GM23338 (cell line): ENCODE results near the gene CCNK. TPM values are rescaled to one million over a fixed set of nuclear protein-coding genes. Genes with fewer than 3 reads are reported as not detected.

ENCODE experiments used
- ATAC-seq: fragments of 200-7000 bp; cut with Tn5 transposase; 3 replicates; pipeline ENCODE4 v1.9.1; 2020
- DNase-seq: peaks from one replicate; pipeline ENCODE4 v3.0.0-alpha.2; 2015; ENCODE audit warnings: low spot score
- H2AFZ ChIP-seq: fragments of 200-600 bp; sonication (generic); 2 replicates; pipeline ENCODE4 v1.8.0; 2016; ENCODE audit warnings: antibody characterized with exemption, mild to moderate bottlenecking, moderate library complexity
- H3F3A ChIP-seq: fragments of 200-600 bp; sonication (generic); replicated peaks from 2 replicates; pipeline ENCODE4 v1.8.0; 2017; ENCODE audit warnings: antibody characterized with exemption, mixed run types, low read depth
- H3K27ac ChIP-seq: fragments of 200-600 bp; sonication (generic); 2 replicates; pipeline ENCODE4 v1.6.1; 2016; ENCODE audit warnings: low read depth
- H3K27me3 ChIP-seq: fragments of 200-600 bp; sonication (generic); 2 replicates; pipeline ENCODE4 v1.8.0; 2016; ENCODE audit warnings: mild to moderate bottlenecking, mixed run types, moderate library complexity; ENCODE audit not compliant: insufficient read depth
- H3K36me3 ChIP-seq: fragments of 200-600 bp; sonication (generic); 2 replicates; pipeline ENCODE4 v1.8.0; 2016; ENCODE audit warnings: mild to moderate bottlenecking; ENCODE audit not compliant: insufficient read depth
- H3K4me1 ChIP-seq: fragments of 200-600 bp; sonication (generic); 2 replicates; pipeline ENCODE4 v1.8.0; 2016; ENCODE audit warnings: mild to moderate bottlenecking, moderate library complexity; ENCODE audit not compliant: insufficient read depth
- H3K4me2 ChIP-seq: fragments of 200-600 bp; sonication (generic); 2 replicates; pipeline ENCODE4 v1.7.1; 2017; ENCODE audit warnings: mixed run types
- H3K4me3 ChIP-seq: fragments of 200-600 bp; sonication (generic); 2 replicates; pipeline ENCODE4 v1.6.1; 2016; ENCODE audit warnings: mixed run types
- H3K79me2 ChIP-seq: fragments of 200-600 bp; sonication (generic); replicated peaks from 2 replicates; pipeline ENCODE4 v1.8.0; 2017; ENCODE audit warnings: mild to moderate bottlenecking; ENCODE audit not compliant: insufficient read depth
- H3K9me2 ChIP-seq: fragments of 200-600 bp; sonication (generic); 2 replicates; pipeline ENCODE4 v1.8.0; 2017; ENCODE audit not compliant: insufficient read depth
- H4K20me1 ChIP-seq: fragments of 200-600 bp; sonication (generic); replicated peaks from 2 replicates; pipeline ENCODE4 v1.8.0; 2017; ENCODE audit warnings: mild to moderate bottlenecking; ENCODE audit not compliant: insufficient read depth
- H3K27ac Mint-ChIP-seq: 2 replicates; pipeline ENCODE4 v1.8.0; 2020; ENCODE audit warnings: inconsistent platforms, mild to moderate bottlenecking, moderate library complexity, mixed read lengths
- H3K27me3 Mint-ChIP-seq: 3 replicates; pipeline ENCODE4 v1.8.0; 2022; ENCODE audit warnings: low read depth, mild to moderate bottlenecking, moderate library complexity, mixed read lengths, inconsistent platforms; ENCODE audit not compliant: insufficient read depth, poor library complexity
- H3K36me3 Mint-ChIP-seq: 3 replicates; pipeline ENCODE4 v1.8.0; 2021; ENCODE audit warnings: low read depth, mild to moderate bottlenecking, inconsistent platforms, moderate library complexity, mixed read lengths
- H3K4me1 Mint-ChIP-seq: 3 replicates; pipeline ENCODE4 v1.8.0; 2020; ENCODE audit warnings: mild to moderate bottlenecking, inconsistent platforms, mixed read lengths
- H3K4me3 Mint-ChIP-seq: 3 replicates; pipeline ENCODE4 v1.8.0; 2021; ENCODE audit warnings: moderate library complexity, mild to moderate bottlenecking, inconsistent platforms, mixed read lengths
- H3K9me3 Mint-ChIP-seq: 3 replicates; pipeline ENCODE4 v1.8.0; 2020; ENCODE audit warnings: moderate library complexity, mild to moderate bottlenecking, inconsistent platforms, mixed read lengths
- CREB1 ChIP-seq: fragments of 250-450 bp; sonication (Bioruptor Pico); IDR thresholded peaks from 2 replicates; pipeline ENCODE4 v1.5.0; 2020; ENCODE audit warnings: low read depth, mild to moderate bottlenecking, moderate library complexity
- ETS1 ChIP-seq: IDR thresholded peaks from 2 replicates; pipeline ENCODE4 v1.6.1; 2016; ENCODE audit warnings: antibody characterized with exemption
- EZH2 ChIP-seq: fragments of 200-600 bp; sonication (generic); IDR thresholded peaks from one replicate; pipeline ENCODE4 v1.8.0; 2017; ENCODE audit warnings: antibody characterized with exemption, mild to moderate bottlenecking, low read depth; ENCODE audit not compliant: unreplicated experiment
- EZH2phosphoT487 ChIP-seq: fragments of 200-600 bp; sonication (generic); IDR thresholded peaks from one replicate; pipeline ENCODE4 v1.8.1; 2018; ENCODE audit warnings: antibody characterized with exemption; ENCODE audit not compliant: unreplicated experiment
- JUNB ChIP-seq: IDR thresholded peaks from one replicate; pipeline ENCODE4 v1.6.1; 2016; ENCODE audit warnings: antibody characterized with exemption; ENCODE audit not compliant: unreplicated experiment
- NANOG ChIP-seq: IDR thresholded peaks from 2 replicates; pipeline ENCODE4 v1.6.1; 2016; ENCODE audit warnings: antibody characterized with exemption, borderline replicate concordance
- POLR2AphosphoS5 ChIP-seq: IDR thresholded peaks from 2 replicates; pipeline ENCODE4 v1.6.1; 2016; ENCODE audit warnings: antibody characterized with exemption, low read depth
- STAT1 ChIP-seq: IDR thresholded peaks from one replicate; pipeline ENCODE4 v1.6.1; 2016; ENCODE audit warnings: antibody characterized with exemption; ENCODE audit not compliant: unreplicated experiment
- ZNF114 ChIP-seq: fragments of 250-450 bp; sonication (Bioruptor Pico); IDR thresholded peaks from 2 replicates; pipeline ENCODE4 v1.5.0; 2020; ENCODE audit warnings: mild to moderate bottlenecking, moderate library complexity
- ZNF331 ChIP-seq: fragments of 250-450 bp; sonication (Bioruptor Pico); IDR thresholded peaks from 2 replicates; pipeline ENCODE4 v1.5.0; 2020; ENCODE audit warnings: low read depth, mild to moderate bottlenecking, moderate library complexity
- ZNF462 ChIP-seq: fragments of 250-450 bp; sonication (Bioruptor Pico); IDR thresholded peaks from 2 replicates; pipeline ENCODE4 v1.5.0; 2020; ENCODE audit warnings: mild to moderate bottlenecking, moderate library complexity
- polyA plus RNA-seq: library from polyadenylated mRNA; unstranded; fragments of >200 nt; fragmentation: Nextera tagmentation; extraction: Ambion mirVana; gene quantifications from 2 replicates; pipeline ENCODE4 v1.2.1, GENCODE V29; 2016
- total RNA-seq: library from RNA; depleted of rRNA; stranded (reverse); fragments of >200 nt; shearing (Covaris generic); gene quantifications from 2 replicates; pipeline ENCODE4 v1.2.3, GENCODE V29; 2014
- TF ChIP-seq, protein P1 (sequence below), 2 experiments: fragments of 200-600 bp in 1 of 2; sonication (generic) in 1 of 2; conservative IDR thresholded peaks; 2 replicates each; pipeline versions ENCODE4 v1.5.1 to v1.6.1; 2016 to 2017; ENCODE audit warnings: antibody characterized with exemption in 2 of 2, low read depth in 2 of 2, mild to moderate bottlenecking in 2 of 2, moderate library complexity in 1 of 2
- TF ChIP-seq, protein P2 (sequence below): IDR thresholded peaks from one replicate; pipeline ENCODE4 v1.6.1; 2018; ENCODE audit warnings: antibody characterized with exemption; ENCODE audit not compliant: unreplicated experiment

The CCNK gene
- total and polyA plus RNA-seq, 2 experiments from 2014 or later: 54.0 to 60.6 TPM

GRCh38 chr14:99509871-99510555, 28.8 kb downstream of the CCNK start:
- H3K27ac ChIP-seq: no peak overlapping the region
- H3K4me2 ChIP-seq: no peak overlapping the region
- H3K79me2 ChIP-seq: no peaks in the 10 kb centered on the region
- no peaks in the 10 kb centered on the region for H3K9me3 Mint-ChIP-seq
- ATAC-seq (no peak; the same call in 2 of the 3 replicates), DNase-seq (no peak)
- H3K36me3 Mint-ChIP-seq: peaks cover 52% of the 10 kb centered on the region
- peaks cover 16% of the 10 kb centered on the region for H3K36me3 ChIP-seq
- H3K4me1 Mint-ChIP-seq: peaks cover 17% of the 10 kb centered on the region
- no peak overlapping the region for H3K4me3 ChIP-seq
- peaks cover 7% of the 10 kb centered on the region; the same call in 1 of the 2 replicates for H3F3A ChIP-seq
- no peak for TF ChIP-seq ZNF331 (CRISPR knock-in tag)
- no peak for TF ChIP-seq EZH2
- no peak for TF ChIP-seq STAT1
- TF ChIP-seq, protein P1, sequence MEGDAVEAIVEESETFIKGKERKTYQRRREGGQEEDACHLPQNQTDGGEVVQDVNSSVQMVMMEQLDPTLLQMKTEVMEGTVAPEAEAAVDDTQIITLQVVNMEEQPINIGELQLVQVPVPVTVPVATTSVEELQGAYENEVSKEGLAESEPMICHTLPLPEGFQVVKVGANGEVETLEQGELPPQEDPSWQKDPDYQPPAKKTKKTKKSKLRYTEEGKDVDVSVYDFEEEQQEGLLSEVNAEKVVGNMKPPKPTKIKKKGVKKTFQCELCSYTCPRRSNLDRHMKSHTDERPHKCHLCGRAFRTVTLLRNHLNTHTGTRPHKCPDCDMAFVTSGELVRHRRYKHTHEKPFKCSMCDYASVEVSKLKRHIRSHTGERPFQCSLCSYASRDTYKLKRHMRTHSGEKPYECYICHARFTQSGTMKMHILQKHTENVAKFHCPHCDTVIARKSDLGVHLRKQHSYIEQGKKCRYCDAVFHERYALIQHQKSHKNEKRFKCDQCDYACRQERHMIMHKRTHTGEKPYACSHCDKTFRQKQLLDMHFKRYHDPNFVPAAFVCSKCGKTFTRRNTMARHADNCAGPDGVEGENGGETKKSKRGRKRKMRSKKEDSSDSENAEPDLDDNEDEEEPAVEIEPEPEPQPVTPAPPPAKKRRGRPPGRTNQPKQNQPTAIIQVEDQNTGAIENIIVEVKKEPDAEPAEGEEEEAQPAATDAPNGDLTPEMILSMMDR (conservative IDR thresholded peaks at IDR 0.05; ENCODE audit: low read depth in 2 of 2): no peak
- TF ChIP-seq, protein P2, sequence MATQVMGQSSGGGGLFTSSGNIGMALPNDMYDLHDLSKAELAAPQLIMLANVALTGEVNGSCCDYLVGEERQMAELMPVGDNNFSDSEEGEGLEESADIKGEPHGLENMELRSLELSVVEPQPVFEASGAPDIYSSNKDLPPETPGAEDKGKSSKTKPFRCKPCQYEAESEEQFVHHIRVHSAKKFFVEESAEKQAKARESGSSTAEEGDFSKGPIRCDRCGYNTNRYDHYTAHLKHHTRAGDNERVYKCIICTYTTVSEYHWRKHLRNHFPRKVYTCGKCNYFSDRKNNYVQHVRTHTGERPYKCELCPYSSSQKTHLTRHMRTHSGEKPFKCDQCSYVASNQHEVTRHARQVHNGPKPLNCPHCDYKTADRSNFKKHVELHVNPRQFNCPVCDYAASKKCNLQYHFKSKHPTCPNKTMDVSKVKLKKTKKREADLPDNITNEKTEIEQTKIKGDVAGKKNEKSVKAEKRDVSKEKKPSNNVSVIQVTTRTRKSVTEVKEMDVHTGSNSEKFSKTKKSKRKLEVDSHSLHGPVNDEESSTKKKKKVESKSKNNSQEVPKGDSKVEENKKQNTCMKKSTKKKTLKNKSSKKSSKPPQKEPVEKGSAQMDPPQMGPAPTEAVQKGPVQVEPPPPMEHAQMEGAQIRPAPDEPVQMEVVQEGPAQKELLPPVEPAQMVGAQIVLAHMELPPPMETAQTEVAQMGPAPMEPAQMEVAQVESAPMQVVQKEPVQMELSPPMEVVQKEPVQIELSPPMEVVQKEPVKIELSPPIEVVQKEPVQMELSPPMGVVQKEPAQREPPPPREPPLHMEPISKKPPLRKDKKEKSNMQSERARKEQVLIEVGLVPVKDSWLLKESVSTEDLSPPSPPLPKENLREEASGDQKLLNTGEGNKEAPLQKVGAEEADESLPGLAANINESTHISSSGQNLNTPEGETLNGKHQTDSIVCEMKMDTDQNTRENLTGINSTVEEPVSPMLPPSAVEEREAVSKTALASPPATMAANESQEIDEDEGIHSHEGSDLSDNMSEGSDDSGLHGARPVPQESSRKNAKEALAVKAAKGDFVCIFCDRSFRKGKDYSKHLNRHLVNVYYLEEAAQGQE: no peak
- no peak for TF ChIP-seq ZNF114 (CRISPR knock-in tag)
- TF ChIP-seq ETS1: no peak
- no peak for TF ChIP-seq NANOG
- TF ChIP-seq POLR2AphosphoS5: no peak
- TF ChIP-seq JUNB: no peak
- no peak for TF ChIP-seq EZH2phosphoT487
- TF ChIP-seq ZNF462 (CRISPR knock-in tag): no peak
- no peak for TF ChIP-seq CREB1 (CRISPR knock-in tag)
- no peaks in the 10 kb centered on the region for H3K27me3 ChIP-seq
- H3K4me1 ChIP-seq: peaks cover 6% of the 10 kb centered on the region
- H3K9me2 ChIP-seq: no peaks in the 10 kb centered on the region
- no peak overlapping the region for H3K4me3 Mint-ChIP-seq
- no peak overlapping the region for H3K27ac Mint-ChIP-seq
- H4K20me1 ChIP-seq: peaks cover 3% of the 10 kb centered on the region; the same call in 1 of the 2 replicates
- peaks cover 9% of the 10 kb centered on the region for H3K27me3 Mint-ChIP-seq
- H2AFZ ChIP-seq: no peak overlapping the region
